CD8-positive, alpha-beta memory T cell (primary cell): ENCODE results near the gene CYB5B. TPM values are rescaled to one million over a fixed set of nuclear protein-coding genes. Genes with fewer than 3 reads are reported as not detected.

Experiments used
- CTCF ChIA-PET: fragments of 350-600 bp; sonication (Branson Sonifier 250); formaldehyde crosslinking; loops from one replicate; lab custom pipeline; 2021; ENCODE audit warnings: antibody characterized with exemption; lab: Charles Lee
- POLR2A ChIA-PET: fragments of 350-600 bp; sonication (Branson Sonifier 250); formaldehyde crosslinking; loops from one replicate; lab custom pipeline; 2021; ENCODE audit warnings: antibody characterized with exemption; lab: Charles Lee
- DNase-seq, 5 donors: peaks; one replicate each; pipeline versions ENCODE4 v3.0.0 to v3.0.0-alpha.2; 2020 to 2022; ENCODE audit warnings: mixed read lengths in 1 of 5
- H3K27ac ChIP-seq: one replicate; pipeline ENCODE4 v1.7.0; 2013; ENCODE audit warnings: low read depth, mild to moderate bottlenecking, low read length, moderate library complexity
- H3K27me3 ChIP-seq: 2 replicates; pipeline ENCODE4 v1.7.0; 2013; ENCODE audit warnings: low read length, mild to moderate bottlenecking; ENCODE audit not compliant: insufficient read depth, poor library complexity, severe bottlenecking
- H3K36me3 ChIP-seq: 2 replicates; pipeline ENCODE4 v1.7.0; 2013; ENCODE audit warnings: mild to moderate bottlenecking, low read length, moderate library complexity; ENCODE audit not compliant: insufficient read depth
- H3K4me1 ChIP-seq: 2 replicates; pipeline ENCODE4 v1.7.0; 2013; ENCODE audit warnings: mild to moderate bottlenecking, low read length, moderate library complexity; ENCODE audit not compliant: insufficient read depth
- H3K4me3 ChIP-seq: 2 replicates; pipeline ENCODE4 v1.7.0; 2013; ENCODE audit warnings: mild to moderate bottlenecking, low read length
- H3K9me3 ChIP-seq: 2 replicates; pipeline ENCODE4 v1.7.0; 2013; ENCODE audit warnings: mild to moderate bottlenecking, low read length
- H3K27ac Mint-ChIP-seq, 8 donors: one replicate each; pipeline ENCODE4 v1.8.0; 2020 to 2021; ENCODE audit warnings: mixed read lengths in 8 of 8, mild to moderate bottlenecking in 6 of 8, inconsistent platforms in 3 of 8, moderate library complexity in 3 of 8
- H3K27me3 Mint-ChIP-seq, 2 donors: one replicate each; pipeline ENCODE4 v1.8.0; 2020 to 2021; ENCODE audit warnings: mixed read lengths in 2 of 2, mild to moderate bottlenecking in 1 of 2, moderate library complexity in 1 of 2
- H3K36me3 Mint-ChIP-seq, 3 donors: one replicate each; pipeline ENCODE4 v1.8.0; 2020 to 2021; ENCODE audit warnings: mixed read lengths in 3 of 3, inconsistent platforms in 1 of 3, mild to moderate bottlenecking in 1 of 3
- H3K4me1 Mint-ChIP-seq, 3 donors: one replicate each; pipeline ENCODE4 v1.8.0; 2020 to 2021; ENCODE audit warnings: mixed read lengths in 3 of 3, inconsistent platforms in 1 of 3, mild to moderate bottlenecking in 1 of 3
- H3K4me3 Mint-ChIP-seq, 7 donors: one replicate each; pipeline ENCODE4 v1.8.0; 2020 to 2021; ENCODE audit warnings: mixed read lengths in 7 of 7, mild to moderate bottlenecking in 6 of 7, moderate library complexity in 4 of 7, inconsistent platforms in 2 of 7
- H3K9me3 Mint-ChIP-seq, 5 donors: one replicate each; pipeline ENCODE4 v1.8.0; 2020 to 2022; ENCODE audit warnings: mixed read lengths in 5 of 5, mild to moderate bottlenecking in 3 of 5, moderate library complexity in 2 of 5, inconsistent platforms in 1 of 5
- polyA plus RNA-seq: library from polyadenylated mRNA; unstranded; fragments of 300-500 nt; fragmentation: Illumina TruSeq; gene quantifications from one replicate; pipeline ENCODE4 v1.2.3, GENCODE V29; 2021
- total RNA-seq, 2 experiments: library from RNA; stranded (reverse); gene quantifications; one replicate each; pipeline ENCODE4 v1.2.3, GENCODE V29; 2021

CYB5B gene
- total and polyA plus RNA-seq, 3 experiments from 2014 or later: 115 to 153 (median 152) TPM

- Mint-ChIP-seq H3K4me1 (peaks cover 0 to 3% (median 0%) of the 10 kb centered on the region in 3 donors), H3K27me3 (peaks cover 0 to 3% of the 10 kb centered on the region in 2 donors), H3K9me3 (no peaks in the 10 kb centered on the region), H3K4me3 (no peak overlapping the region), H3K36me3 (no peaks in the 10 kb centered on the region), H3K27ac (peak overlapping the region in 2 of 8 donors; percentile 2 to 63)
- POLR2A ChIA-PET: no interaction called here
- Histone ChIP-seq H3K36me3 (no peaks in the 10 kb centered on the region), H3K27ac (no peak overlapping the region), H3K9me3 (no peaks in the 10 kb centered on the region), H3K27me3 (no peaks in the 10 kb centered on the region), H3K4me3 (no peak overlapping the region), H3K4me1 (no peaks in the 10 kb centered on the region)
- DNase-seq: peak in 1 of 5 donors; percentile 27
- CTCF ChIA-PET: interaction anchor here (1.6 kb wide), 1 partner anchor 15 kb away, joined by 8 read pairs; no protein-coding TSS in a partner anchor
Observed at GRCh38 chr16:69411064-69411985, 13.1 kb upstream of the CYB5B start.

GRCh38 chr16:69412287-69412686, 12.1 kb upstream of the CYB5B start:
- H3K9me3 ChIP-seq: no peaks in the 10 kb centered on the region
- H3K4me1 Mint-ChIP-seq: peaks cover 0 to 3% (median 0%) of the 10 kb centered on the region in 3 donors
- no peak for DNase-seq
- no peak overlapping the region for H3K4me3 ChIP-seq
- CTCF ChIA-PET: interaction anchor here (0.7 kb wide), 2 partner anchors 16 to 153 kb away, joined by 3 read pairs; no protein-coding TSS in a partner anchor
- H3K4me3 Mint-ChIP-seq: no peak overlapping the region
- no peak overlapping the region for H3K27ac Mint-ChIP-seq
- no peaks in the 10 kb centered on the region for H3K9me3 Mint-ChIP-seq
- no peaks in the 10 kb centered on the region for H3K27me3 ChIP-seq
- H3K4me1 ChIP-seq: no peaks in the 10 kb centered on the region
- no peaks in the 10 kb centered on the region for H3K27me3 Mint-ChIP-seq
- no peaks in the 10 kb centered on the region for H3K36me3 Mint-ChIP-seq
- H3K27ac ChIP-seq: no peak overlapping the region
- H3K36me3 ChIP-seq: no peaks in the 10 kb centered on the region
- POLR2A ChIA-PET: interaction anchor here (0.6 kb wide), 1 partner anchor 45 kb away, joined by 3 read pairs; no protein-coding TSS in a partner anchor

GRCh38 chr16:69413045-69413664, 11.3 kb upstream of the CYB5B start:
- no peaks in the 10 kb centered on the region for H3K27me3 ChIP-seq

GRCh38 chr16:69417520-69418199, 6.8 kb upstream of the CYB5B start:
- POLR2A ChIA-PET: no interaction called here
- no peaks in the 10 kb centered on the region for H3K9me3 Mint-ChIP-seq
- CTCF ChIA-PET: interaction anchor here (1.3 kb wide), 1 partner anchor 21 kb away, joined by 3 read pairs; no protein-coding TSS in a partner anchor

More at GRCh38 chr16:69413045-69413664, 11.3 kb upstream of the CYB5B start:
- Histone ChIP-seq H3K9me3 (no peaks in the 10 kb centered on the region), H3K4me3 (no peak overlapping the region), H3K27ac (no peak overlapping the region), H3K4me1 (no peaks in the 10 kb centered on the region), H3K36me3 (no peaks in the 10 kb centered on the region)
- H3K27ac Mint-ChIP-seq: no peak overlapping the region
- peaks cover 0 to 3% (median 0%) of the 10 kb centered on the region in 3 donors for H3K4me1 Mint-ChIP-seq
- H3K4me3 Mint-ChIP-seq: no peak overlapping the region
- no peaks in the 10 kb centered on the region for H3K36me3 Mint-ChIP-seq
- H3K9me3 Mint-ChIP-seq: no peaks in the 10 kb centered on the region
- no peak for DNase-seq
- CTCF ChIA-PET: interaction anchor here (0.7 kb wide), 1 partner anchor 152 kb away, joined by 3 read pairs; no protein-coding TSS in a partner anchor
- POLR2A ChIA-PET: no interaction called here
- H3K27me3 Mint-ChIP-seq: no peaks in the 10 kb centered on the region

GRCh38 chr16:69419956-69420355, 4.5 kb upstream of the CYB5B start:
- no peaks in the 10 kb centered on the region for H3K27me3 ChIP-seq
- Mint-ChIP-seq H3K4me3 (no peak overlapping the region), H3K9me3 (no peaks in the 10 kb centered on the region), H3K4me1 (peaks cover 15 to 18% (median 17%) of the 10 kb centered on the region in 3 donors), H3K27ac (no peak overlapping the region), H3K36me3 (peaks cover 0 to 8% (median 0%) of the 10 kb centered on the region in 3 donors), H3K27me3 (no peaks in the 10 kb centered on the region)
- H3K4me3 ChIP-seq: no peak overlapping the region
- H3K36me3 ChIP-seq: no peaks in the 10 kb centered on the region
- POLR2A ChIA-PET: interaction anchor here (0.7 kb wide), 1 partner anchor 52 kb away, joined by 7 read pairs; no protein-coding TSS in a partner anchor
- CTCF ChIA-PET: no interaction called here
- H3K27ac ChIP-seq: no peak overlapping the region
- H3K4me1 ChIP-seq: peaks cover 9% of the 10 kb centered on the region
- no peaks in the 10 kb centered on the region for H3K9me3 ChIP-seq
- no peak for DNase-seq

More at GRCh38 chr16:69417520-69418199, 6.8 kb upstream of the CYB5B start:
- Mint-ChIP-seq H3K36me3 (no peaks in the 10 kb centered on the region), H3K27me3 (no peaks in the 10 kb centered on the region), H3K27ac (peak overlapping the region in 1 of 8 donors; percentile 71), H3K4me3 (no peak overlapping the region), H3K4me1 (peaks cover 0 to under 1% (median 0%) of the 10 kb centered on the region in 3 donors)
- Histone ChIP-seq H3K36me3 (no peaks in the 10 kb centered on the region), H3K27me3 (no peaks in the 10 kb centered on the region), H3K27ac (no peak overlapping the region), H3K4me1 (no peaks in the 10 kb centered on the region), H3K4me3 (no peak overlapping the region), H3K9me3 (no peaks in the 10 kb centered on the region)
- DNase-seq: no peak

GRCh38 chr16:69423189-69423588, 1.2 kb upstream of the CYB5B start:
- Histone ChIP-seq H3K36me3 (no peaks in the 10 kb centered on the region), H3K27me3 (no peaks in the 10 kb centered on the region), H3K9me3 (no peaks in the 10 kb centered on the region), H3K4me1 (peaks cover 17% of the 10 kb centered on the region), H3K4me3 (peak overlapping the region; percentile 81), H3K27ac (no peak overlapping the region)
- Mint-ChIP-seq H3K36me3 (peaks cover 3 to 21% (median 4%) of the 10 kb centered on the region in 3 donors), H3K4me1 (peaks cover 23 to 41% (median 38%) of the 10 kb centered on the region in 3 donors), H3K9me3 (no peaks in the 10 kb centered on the region), H3K4me3 (peak overlapping the region in 6 of 7 donors; percentile 57 to 91 (median 72)), H3K27me3 (no peaks in the 10 kb centered on the region), H3K27ac (peak overlapping the region in 3 of 8 donors; percentile 30 to 78 (median 45))
- ChIA-PET CTCF (no interaction called here), POLR2A (no interaction called here)
- no peak for DNase-seq

GRCh38 chr16:69424935-69425784, 741 bp downstream of the CYB5B start:
- H3K4me3 ChIP-seq: peak overlapping the region; percentile 81
- H3K9me3 ChIP-seq: no peaks in the 10 kb centered on the region
- Mint-ChIP-seq H3K4me3 (peak overlapping the region; percentile 91 to 100 (median 96)), H3K9me3 (peaks cover 0 to 6% (median 0%) of the 10 kb centered on the region in 5 donors), H3K4me1 (peaks cover 35 to 57% (median 56%) of the 10 kb centered on the region in 3 donors), H3K27me3 (no peaks in the 10 kb centered on the region), H3K27ac (peak overlapping the region; percentile 78 to 98 (median 95)), H3K36me3 (peaks cover 15 to 38% (median 20%) of the 10 kb centered on the region in 3 donors)
- peak overlapping the region; percentile 71 for H3K27ac ChIP-seq
- ChIA-PET CTCF (interaction anchor here (1.1 kb wide), 1 partner anchor 29 kb away, joined by 3 read pairs; no protein-coding TSS in a partner anchor), POLR2A (interaction anchor here (0.8 kb wide), 1 partner anchor 9 kb away, joined by 4 read pairs; no protein-coding TSS in a partner anchor)
- H3K27me3 ChIP-seq: no peaks in the 10 kb centered on the region
- H3K36me3 ChIP-seq: no peaks in the 10 kb centered on the region
- H3K4me1 ChIP-seq: peaks cover 17% of the 10 kb centered on the region
- DNase-seq: no peak
